Muscle of leg (tissue), 11 donors: ENCODE results near the gene NBEA. TPM values are rescaled to one million over a fixed set of nuclear protein-coding genes. Genes with fewer than 3 reads are reported as not detected.

ENCODE experiments used
- DNase-seq: peaks from one replicate; pipeline ENCODE4 v3.0.0; 2013
- H3K27ac ChIP-seq: one replicate; pipeline ENCODE4 v1.5.1; 2013; ENCODE audit warnings: mild to moderate bottlenecking, low read length, control low read depth
- H3K27me3 ChIP-seq: one replicate; pipeline ENCODE4 v1.6.1; 2013; ENCODE audit warnings: low read length; ENCODE audit not compliant: control insufficient read depth, insufficient read depth
- H3K36me3 ChIP-seq: one replicate; pipeline ENCODE4 v1.6.1; 2013; ENCODE audit warnings: low read length; ENCODE audit not compliant: control insufficient read depth, insufficient read depth
- H3K4me1 ChIP-seq: one replicate; pipeline ENCODE4 v1.6.1; 2013; ENCODE audit warnings: low read length; ENCODE audit not compliant: control insufficient read depth, insufficient read depth
- H3K4me3 ChIP-seq: one replicate; pipeline ENCODE4 v1.5.1; 2013; ENCODE audit warnings: low read length, control low read depth
- H3K9me3 ChIP-seq: replicated peaks from 2 replicates; pipeline ENCODE4 v1.6.1; 2013; ENCODE audit warnings: low read depth, low read length; ENCODE audit not compliant: control insufficient read depth
- WGBS: methylation state at CpG from one replicate; pipeline ENCODE4 v1.1.5; 2013; ENCODE audit warnings: missing lambda C conversion rate; ENCODE audit not compliant: insufficient coverage; 5-methylcytosine and 5-hydroxymethylcytosine counted together
- polyA plus RNA-seq, 8 donors: library from polyadenylated mRNA; unstranded; fragments of 120-200 nt; gene quantifications; one replicate each; pipeline versions ENCODE4 v1.2.1 to v1.2.3, GENCODE V29; 2013; ENCODE audit warnings: inconsistent platforms in 1 of 8, low replicate concordance in 1 of 8; ENCODE audit not compliant: insufficient read length in 8 of 8, insufficient read depth in 1 of 8
- total RNA-seq: library from RNA; stranded (reverse); fragments of 120-200 nt; gene quantifications from one replicate; pipeline ENCODE4 v1.2.4, GENCODE V29; 2013

Gene NBEA
- total and polyA plus RNA-seq, 9 donors, result 10.1 to 19.8 (median 16.0) TPM

- 46% methylated on average over 2 of the region's 3 CpGs for WGBS
- Histone ChIP-seq H3K4me3 (no peak overlapping the region), H3K27ac (no peak overlapping the region), H3K4me1 (peaks cover 4% of the 10 kb centered on the region), H3K36me3 (no peaks in the 10 kb centered on the region), H3K27me3 (no peaks in the 10 kb centered on the region), H3K9me3 (no peaks in the 10 kb centered on the region)
- peak; percentile 35 for DNase-seq
Observed at GRCh38 chr13:35600137-35600536, 658.1 kb downstream of the NBEA start.

- peaks cover 2% of the 10 kb centered on the region for H3K4me1 ChIP-seq
- WGBS, result no CpG with 5 or more reads among the region's 9 CpGs
- H3K9me3 ChIP-seq, result no peaks in the 10 kb centered on the region
- no peaks in the 10 kb centered on the region for H3K36me3 ChIP-seq
- H3K4me3 ChIP-seq, result no peak overlapping the region
- H3K27me3 ChIP-seq, result no peaks in the 10 kb centered on the region
- peak; percentile 32 for DNase-seq
- H3K27ac ChIP-seq, result no peak overlapping the region
Observed at GRCh38 chr13:35603593-35604285, 661.7 kb downstream of the NBEA start.

- H3K4me1 ChIP-seq, result no peaks in the 10 kb centered on the region
- no CpG with 5 or more reads among the region's 2 CpGs for WGBS
- no peaks in the 10 kb centered on the region for H3K27me3 ChIP-seq
- no peaks in the 10 kb centered on the region for H3K9me3 ChIP-seq
- no peak overlapping the region for H3K4me3 ChIP-seq
- no peak for DNase-seq
- no peaks in the 10 kb centered on the region for H3K36me3 ChIP-seq
- H3K27ac ChIP-seq, result no peak overlapping the region
Observed at GRCh38 chr13:35614666-35615065, 672.6 kb downstream of the NBEA start.

- Histone ChIP-seq H3K9me3 (no peaks in the 10 kb centered on the region), H3K4me1 (no peaks in the 10 kb centered on the region), H3K27me3 (no peaks in the 10 kb centered on the region), H3K4me3 (no peak overlapping the region), H3K36me3 (no peaks in the 10 kb centered on the region), H3K27ac (no peak overlapping the region)
- DNase-seq, result peak; percentile 26
- 53% methylated on average over 4 of the region's 6 CpGs for WGBS
Observed at GRCh38 chr13:35617420-35617819, 675.4 kb downstream of the NBEA start.

- H3K4me1 ChIP-seq, result no peaks in the 10 kb centered on the region
- no peaks in the 10 kb centered on the region for H3K27me3 ChIP-seq
- no peak overlapping the region for H3K27ac ChIP-seq
- no peak for DNase-seq
- H3K9me3 ChIP-seq, result no peaks in the 10 kb centered on the region
- 88% methylated on average over 2 of the region's 5 CpGs for WGBS
- no peak overlapping the region for H3K4me3 ChIP-seq
- H3K36me3 ChIP-seq, result no peaks in the 10 kb centered on the region
Observed at GRCh38 chr13:35618565-35619083, 676.6 kb downstream of the NBEA start.

GRCh38 chr13:35621989-35622388 is 679.9 kb downstream of the NBEA start:
- no peaks in the 10 kb centered on the region for H3K36me3 ChIP-seq
- H3K4me1 ChIP-seq, result no peaks in the 10 kb centered on the region
- H3K27ac ChIP-seq, result no peak overlapping the region
- H3K27me3 ChIP-seq, result no peaks in the 10 kb centered on the region
- H3K9me3 ChIP-seq, result no peaks in the 10 kb centered on the region
- no peak for DNase-seq
- H3K4me3 ChIP-seq, result no peak overlapping the region

- Histone ChIP-seq H3K27ac (no peak overlapping the region), H3K9me3 (no peaks in the 10 kb centered on the region), H3K4me3 (no peak overlapping the region), H3K4me1 (peaks cover 2% of the 10 kb centered on the region), H3K27me3 (no peaks in the 10 kb centered on the region), H3K36me3 (no peaks in the 10 kb centered on the region)
- no CpG with 5 or more reads among the region's 2 CpGs for WGBS
- no peak for DNase-seq
Observed at GRCh38 chr13:35629026-35629425, 687.0 kb downstream of the NBEA start.

- Histone ChIP-seq H3K36me3 (no peaks in the 10 kb centered on the region), H3K9me3 (no peaks in the 10 kb centered on the region), H3K27ac (no peak overlapping the region), H3K27me3 (no peaks in the 10 kb centered on the region), H3K4me1 (peaks cover 2% of the 10 kb centered on the region), H3K4me3 (no peak overlapping the region)
- 44% methylated on average over 3 of the region's 5 CpGs for WGBS
- DNase-seq, result peak; percentile 77
Observed at GRCh38 chr13:35630551-35631275, 688.6 kb downstream of the NBEA start.

GRCh38 chr13:35631666-35632065 is 689.6 kb downstream of the NBEA start:
- Histone ChIP-seq H3K27me3 (no peaks in the 10 kb centered on the region), H3K36me3 (no peaks in the 10 kb centered on the region), H3K4me1 (peaks cover 2% of the 10 kb centered on the region), H3K4me3 (no peak overlapping the region), H3K27ac (no peak overlapping the region), H3K9me3 (no peaks in the 10 kb centered on the region)
- DNase-seq, result no peak

- no CpG with 5 or more reads among the region's 3 CpGs for WGBS
- Histone ChIP-seq H3K4me3 (no peak overlapping the region), H3K27me3 (no peaks in the 10 kb centered on the region), H3K27ac (no peak overlapping the region), H3K4me1 (peaks cover 4% of the 10 kb centered on the region), H3K36me3 (no peaks in the 10 kb centered on the region), H3K9me3 (no peaks in the 10 kb centered on the region)
- DNase-seq, result no peak
Observed at GRCh38 chr13:35643625-35644024, 701.6 kb downstream of the NBEA start.
